Omental fat pad (tissue), 4 donors: ENCODE data around the gene RTKN2. TPM values are rescaled to one million over a fixed set of nuclear protein-coding genes. Genes with fewer than 3 reads are reported as not detected.

Experiments used
- ATAC-seq: fragments of 150-250 bp; one replicate; pipeline ENCODE4 v1.9.1; 2016; ENCODE audit warnings: mild to moderate bottlenecking, moderate library complexity; ENCODE audit not compliant: low FRiP score
- DNase-seq: peaks from one replicate; pipeline ENCODE4 v3.0.0-alpha.2; 2019; ENCODE audit warnings: low spot score
- CTCF ChIP-seq, 3 donors: fragments of 450-650 bp; IDR thresholded peaks; one replicate each; pipeline ENCODE4 v1.5.1; 2016 to 2017; ENCODE audit warnings: antibody characterized with exemption in 3 of 3, mild to moderate bottlenecking in 3 of 3, moderate library complexity in 2 of 3
- total RNA-seq, 4 donors: library from RNA; depleted of rRNA; stranded (reverse); fragments of >200 nt; gene quantifications; one replicate each; pipeline ENCODE4 v1.1.0, GENCODE V29; 2016

The RTKN2 gene
- total RNA-seq, 4 donors from 2014 or later: 0.09 to 0.48 (median 0.38) TPM; not detected in 1

- TF ChIP-seq CTCF (IDR thresholded peaks at IDR 0.05): no peak
- DNase-seq (no peak), ATAC-seq (no peak)
Measured at GRCh38 chr10:62238880-62239279, 29.8 kb downstream of the RTKN2 start.

GRCh38 chr10:62237966-62238365 is 30.7 kb downstream of the RTKN2 start:
- no peak for ATAC-seq
- no peak for DNase-seq
- no peak for TF ChIP-seq CTCF (IDR thresholded peaks at IDR 0.05)

GRCh38 chr10:62237506-62237905 is 31.1 kb downstream of the RTKN2 start:
- ATAC-seq (no peak), DNase-seq (no peak)
- TF ChIP-seq CTCF (IDR thresholded peaks at IDR 0.05): no peak

GRCh38 chr10:62234077-62234605 is 34.5 kb downstream of the RTKN2 start:
- DNase-seq: no peak
- ATAC-seq: no peak
- no peak for TF ChIP-seq CTCF (IDR thresholded peaks at IDR 0.05)

- no peak for TF ChIP-seq CTCF (IDR thresholded peaks at IDR 0.05)
- DNase-seq: no peak
- ATAC-seq: no peak
Measured at GRCh38 chr10:62233356-62234076, 35.1 kb downstream of the RTKN2 start.

GRCh38 chr10:62231805-62232204 is 36.8 kb downstream of the RTKN2 start:
- ATAC-seq: peak; percentile 29
- no peak for DNase-seq
- TF ChIP-seq CTCF (IDR thresholded peaks at IDR 0.05): no peak

GRCh38 chr10:62231371-62231770 is 37.3 kb downstream of the RTKN2 start:
- DNase-seq (no peak), ATAC-seq (peak; percentile 81)
- TF ChIP-seq CTCF (IDR thresholded peaks at IDR 0.05): no peak
